Retinal pigment epithelial cell (primary cell): ENCODE results near the gene RRP9.
"Not testable (repeated sequence)": the region's sequence is repeated elsewhere in the genome, so short reads cannot be mapped to it uniquely, and the experiment has no call there.

Experiments
- DNase-seq: peaks from one replicate; pipeline ENCODE4 v3.0.0-alpha.2; 2010; ENCODE audit warnings: low read depth
- H3K4me3 ChIP-seq: 2 replicates; pipeline ENCODE4 v1.5.1; 2011; ENCODE audit warnings: mild to moderate bottlenecking, low read length, control low read depth, moderate library complexity
- CTCF ChIP-seq: conservative IDR thresholded peaks from 2 replicates; pipeline ENCODE4 v1.5.1; 2011; ENCODE audit warnings: low read depth, low read length, control low read depth, inconsistent platforms

The RRP9 gene

DNA sequence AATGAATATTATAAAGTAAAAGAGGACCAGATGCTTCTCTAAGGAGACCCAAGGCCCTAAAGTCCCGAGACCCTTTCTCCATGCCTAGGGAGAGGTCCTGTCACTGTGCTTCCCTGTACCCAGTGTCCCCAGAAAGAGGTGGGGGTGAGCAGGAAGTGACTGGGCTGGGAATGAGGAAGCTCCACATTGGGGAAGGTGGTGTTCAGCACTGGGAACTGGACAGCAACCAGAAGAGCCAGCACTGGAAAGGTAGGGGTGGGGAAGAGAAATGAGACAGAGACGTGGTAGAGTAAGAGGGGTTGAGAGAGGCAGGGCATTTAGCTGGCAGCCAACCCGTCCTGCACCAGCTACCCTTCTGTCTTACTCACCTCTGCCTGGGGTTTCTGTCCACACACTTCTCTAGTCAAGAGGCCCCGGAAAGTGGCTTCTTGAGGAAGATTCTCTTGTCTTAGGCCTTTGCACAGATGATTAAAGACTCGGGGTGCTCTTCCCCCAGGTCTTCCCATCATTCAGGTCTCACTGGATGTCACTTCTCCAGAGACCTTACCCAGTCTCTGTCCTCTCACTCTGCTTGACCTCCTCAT lies 12.2 kb downstream of the RRP9 start:
- TF ChIP-seq CTCF: no peak
- DNase-seq: no peak

DNA sequence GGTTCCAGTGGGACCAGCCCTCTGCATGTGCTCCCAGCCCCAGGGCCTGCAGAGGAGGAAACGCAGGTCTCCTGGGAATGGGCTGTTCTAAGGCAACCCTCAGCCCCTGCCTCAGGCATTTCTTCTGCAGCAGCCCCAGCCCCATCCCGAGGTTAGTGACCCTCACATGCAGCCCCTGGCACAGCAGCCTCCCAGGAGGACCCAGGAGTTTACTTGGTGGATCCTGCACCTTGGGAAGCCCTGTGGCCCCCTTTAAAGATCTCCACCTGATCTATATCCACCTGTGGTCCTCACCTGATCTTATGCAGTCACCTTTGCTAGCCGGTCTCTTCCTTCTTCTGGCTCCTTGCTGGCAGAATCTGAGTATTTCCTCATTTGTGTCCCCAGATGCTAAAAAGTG lies 12.7 kb downstream of the RRP9 start:
- H3K4me3 ChIP-seq, DNase-seq: not testable (repeated sequence)

More for the DNA sequence above, 12.2 kb downstream of the RRP9 start:
- no peak overlapping the region for H3K4me3 ChIP-seq

GRCh38 chr3:51928438-51928837 lies 13.3 kb downstream of the RRP9 start:
- TF ChIP-seq CTCF: no peak
- DNase-seq: no peak
- H3K4me3 ChIP-seq: no peak overlapping the region

DNA sequence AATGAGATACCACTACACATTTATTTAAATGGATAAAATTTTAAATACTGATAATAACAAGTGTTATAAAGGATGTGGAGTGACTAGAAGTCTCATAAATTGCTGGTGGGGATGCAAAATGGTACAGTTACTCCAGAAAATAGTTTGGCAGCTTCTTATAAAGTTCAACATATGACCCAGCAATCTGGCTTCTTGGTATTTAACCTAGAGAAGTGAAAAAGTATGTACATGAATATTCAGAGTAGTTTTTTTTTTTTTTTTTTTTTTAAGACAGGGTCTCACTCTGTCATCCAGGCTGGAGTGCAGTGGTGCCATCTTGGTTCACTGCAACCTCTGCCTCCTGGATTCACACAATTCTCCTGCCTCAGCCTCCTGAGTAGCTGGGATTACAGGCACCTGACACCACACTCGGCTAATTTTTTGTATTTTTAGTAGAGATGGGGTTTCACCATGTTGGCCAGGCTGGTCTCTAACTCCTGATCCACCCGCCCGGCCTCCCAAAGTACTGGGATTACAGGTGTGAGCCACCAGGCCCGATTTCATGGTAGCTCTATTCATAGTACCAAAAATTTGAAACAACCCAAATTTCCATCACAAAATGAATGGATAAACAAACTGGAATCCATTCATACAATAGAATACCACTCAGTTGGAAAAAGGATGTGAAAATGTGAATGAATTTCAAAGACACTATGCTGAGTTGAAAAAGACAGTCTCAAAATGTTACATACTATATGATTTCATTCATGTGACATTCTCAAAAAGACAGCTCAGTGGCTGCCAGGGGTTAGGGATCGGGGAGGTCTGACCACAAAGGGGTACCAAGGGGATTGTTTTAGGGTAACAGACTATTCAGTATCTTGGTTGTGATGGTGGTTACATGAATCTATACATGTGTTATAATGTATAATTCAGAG lies 14.4 kb downstream of the RRP9 start:
- no peak for DNase-seq
- no peak for TF ChIP-seq CTCF
- no peak overlapping the region for H3K4me3 ChIP-seq

DNA sequence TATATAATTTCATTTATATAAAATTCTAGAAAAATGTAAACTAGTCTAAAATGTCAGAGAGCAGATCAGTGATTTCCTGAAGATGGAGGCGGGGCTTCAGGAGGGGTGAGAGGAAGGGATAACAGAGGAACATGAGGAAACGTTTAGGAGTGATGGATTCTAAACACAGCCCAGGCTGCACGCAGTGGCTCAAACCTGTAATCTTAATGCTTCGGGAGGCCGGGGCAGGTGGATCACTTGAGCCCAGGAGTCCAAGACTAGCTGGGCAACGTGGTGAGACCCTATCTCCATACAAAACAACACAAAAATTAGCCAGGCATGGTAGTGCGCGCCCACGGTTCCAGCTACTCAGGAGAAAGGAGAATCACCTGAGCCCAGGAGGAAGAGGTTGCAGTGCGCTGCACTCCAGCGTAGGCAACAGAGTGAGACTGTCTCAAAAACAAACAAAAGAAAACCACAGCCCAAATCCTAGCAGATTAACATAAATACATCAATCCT lies 20.6 kb downstream of the RRP9 start:
- DNase-seq: no peak
- no peak for TF ChIP-seq CTCF
- H3K4me3 ChIP-seq: no peak overlapping the region

- DNase-seq: no peak
- no peak for TF ChIP-seq CTCF
- no peak overlapping the region for H3K4me3 ChIP-seq
These were observed 25.3 kb downstream of the RRP9 start for GRCh38 chr3:51916418-51916817.

DNA sequence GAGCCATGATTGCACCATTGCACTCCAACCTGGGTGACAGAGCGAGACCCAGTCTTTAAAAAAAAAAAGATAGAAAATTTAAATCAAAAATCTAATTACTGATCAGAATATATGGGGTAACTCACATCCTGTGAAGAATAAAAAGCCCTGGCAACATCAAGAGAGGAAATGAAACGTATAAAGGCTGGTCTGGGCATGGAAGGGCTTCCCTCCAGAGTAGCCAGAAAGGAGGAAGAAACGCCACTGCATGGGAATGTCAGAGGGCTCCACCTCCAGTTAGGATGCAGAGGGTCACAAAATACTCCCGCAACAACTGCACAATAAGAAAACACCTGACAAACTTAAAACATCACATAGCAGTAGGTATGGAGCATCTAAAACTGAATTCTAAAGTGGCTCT lies 33.7 kb downstream of the RRP9 start:
- no peak for DNase-seq
- no peak overlapping the region for H3K4me3 ChIP-seq
- no peak for TF ChIP-seq CTCF
